Measurements from ENCODE around the gene ZBTB9.
A peak's percentile ranks its signal among the peaks of the same experiment; 100 is the strongest.

ZBTB9 gene

GRCh38 chr6:33431880-33432541 is 22.4 kb upstream of the ZBTB9 start:
- Histone ChIP-seq H3K4me2 (peak overlapping the region; percentile 87), H3K4me1 (peaks cover 71% of the 10 kb centered on the region)

DNA sequence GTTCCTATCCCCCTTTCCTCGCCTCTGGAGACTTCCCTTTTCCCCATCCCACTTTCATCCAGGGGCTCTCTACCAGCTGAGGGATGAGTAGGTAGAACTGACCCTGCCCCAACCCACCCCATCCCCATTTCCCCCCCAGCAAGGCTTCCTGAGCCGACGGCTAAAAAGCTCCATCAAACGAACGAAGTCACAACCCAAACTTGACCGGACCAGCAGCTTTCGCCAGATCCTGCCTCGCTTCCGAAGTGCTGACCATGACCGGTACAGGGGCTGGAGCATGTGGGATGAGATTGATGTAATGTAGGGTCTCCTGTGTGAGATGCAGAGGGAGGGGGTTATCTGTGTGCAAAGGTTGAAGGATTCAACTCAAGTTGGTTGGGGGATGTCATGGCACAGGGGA is 21.8 kb upstream of the ZBTB9 start:
- Histone ChIP-seq H3K27me3 (no peaks in the 10 kb centered on the region), H3K4me1 (peaks cover 65% of the 10 kb centered on the region), H4K20me1 (peaks cover 7% of the 10 kb centered on the region; the same call in 1 of the 2 replicates), H3K9me3 (no peaks in the 10 kb centered on the region), H3K4me3 (peak overlapping the region; percentile 67), H3K36me3 (peaks cover 36% of the 10 kb centered on the region), H3K4me2 (peak overlapping the region; percentile 87), H3K27ac (peak overlapping the region; percentile 86), H3K9ac (peak overlapping the region; percentile 76)
- no peak for TF ChIP-seq Cebpa-rat (IDR thresholded peaks at IDR 0.05)

More at GRCh38 chr6:33431880-33432541, 22.4 kb upstream of the ZBTB9 start:
- H3K27me3 ChIP-seq: no peaks in the 10 kb centered on the region
- no peaks in the 10 kb centered on the region for H3K9me3 ChIP-seq
- no peak for TF ChIP-seq Cebpa-rat (IDR thresholded peaks at IDR 0.05)
- H4K20me1 ChIP-seq: peaks cover 7% of the 10 kb centered on the region; the same call in 1 of the 2 replicates
- H3K9ac ChIP-seq: peak overlapping the region; percentile 76
- peak overlapping the region; percentile 86 for H3K27ac ChIP-seq
- peak overlapping the region; percentile 67 for H3K4me3 ChIP-seq
- H3K36me3 ChIP-seq: peaks cover 31% of the 10 kb centered on the region

DNA sequence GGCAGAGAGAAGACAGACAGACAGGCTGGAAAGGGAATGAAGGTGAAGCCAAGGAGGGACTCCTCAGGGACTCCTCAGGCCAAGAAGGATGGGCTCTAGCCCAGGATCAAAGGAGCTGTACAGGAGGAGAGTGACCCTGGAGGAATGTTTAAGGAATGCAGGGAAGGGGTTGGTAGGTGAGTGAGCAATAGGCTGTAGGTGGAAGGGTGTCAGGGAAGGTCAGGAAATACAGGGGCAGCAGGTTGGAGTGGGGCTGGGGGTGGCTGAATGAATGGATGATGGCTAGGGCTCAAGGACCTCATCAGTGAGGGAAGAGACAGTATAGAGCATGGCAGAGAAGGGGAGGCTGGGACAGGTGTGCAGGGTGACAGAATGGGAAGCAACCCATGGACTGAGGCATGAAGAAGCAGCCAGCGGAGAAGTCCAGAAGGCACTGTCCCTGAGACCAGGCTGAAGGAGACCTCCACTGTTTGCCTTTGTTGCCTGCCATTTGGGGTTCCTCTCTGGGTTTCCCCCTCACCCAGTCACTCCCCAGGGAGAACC is 21.3 kb upstream of the ZBTB9 start:
- H3K9me3 ChIP-seq: no peaks in the 10 kb centered on the region
- H3K4me1 ChIP-seq: peaks cover 65% of the 10 kb centered on the region
- H3K36me3 ChIP-seq: peaks cover 41% of the 10 kb centered on the region
- TF ChIP-seq Cebpa-rat (IDR thresholded peaks at IDR 0.05): no peak
- H3K9ac ChIP-seq: peak overlapping the region; percentile 76
- peak overlapping the region; percentile 86 for H3K27ac ChIP-seq
- no peaks in the 10 kb centered on the region for H3K27me3 ChIP-seq
- H4K20me1 ChIP-seq: peaks cover 7% of the 10 kb centered on the region; the same call in 1 of the 2 replicates
- H3K4me2 ChIP-seq: peak overlapping the region; percentile 87
- H3K4me3 ChIP-seq: peak overlapping the region; percentile 67

DNA sequence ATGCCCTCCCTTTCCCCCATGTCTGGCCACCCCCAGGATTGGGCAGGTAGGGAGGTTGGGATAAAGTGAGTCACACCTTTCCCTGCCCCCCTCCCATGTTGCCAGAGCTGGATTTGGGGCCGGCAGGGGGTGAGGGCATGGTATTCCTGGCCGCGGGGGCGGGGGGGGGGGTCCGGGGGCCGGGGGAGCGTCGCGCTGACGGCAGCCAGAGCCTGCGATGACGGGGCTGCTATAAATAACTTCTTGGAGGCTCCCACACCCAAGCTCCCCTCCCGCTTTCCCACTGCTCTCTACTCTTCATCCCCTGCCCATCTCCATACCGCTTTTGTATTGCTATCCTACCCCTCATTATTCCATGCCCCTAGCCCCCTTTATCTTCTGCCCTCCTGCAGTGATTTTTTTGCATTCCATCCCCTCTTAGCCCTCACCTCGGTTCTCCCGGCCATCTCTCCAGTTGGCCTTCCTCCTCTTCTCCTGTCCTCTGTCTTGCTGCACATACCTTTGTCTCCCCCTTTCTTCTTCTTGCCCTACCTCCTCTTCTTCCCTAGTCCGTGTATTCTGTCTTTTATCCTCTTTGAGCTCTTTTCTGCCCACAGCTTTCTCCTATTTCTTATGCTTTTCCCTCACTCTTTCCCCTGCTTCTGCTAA is 20.7 kb upstream of the ZBTB9 start:
- TF ChIP-seq Cebpa-rat (IDR thresholded peaks at IDR 0.05): no peak
- Histone ChIP-seq H3K27ac (peak overlapping the region; percentile 86), H3K36me3 (peaks cover 47% of the 10 kb centered on the region), H3K4me2 (peak overlapping the region; percentile 87), H3K9ac (peak overlapping the region; percentile 76), H3K27me3 (no peaks in the 10 kb centered on the region), H4K20me1 (peaks cover 7% of the 10 kb centered on the region; the same call in 1 of the 2 replicates), H3K9me3 (no peaks in the 10 kb centered on the region), H3K4me1 (peaks cover 59% of the 10 kb centered on the region), H3K4me3 (peak overlapping the region; percentile 67)

GRCh38 chr6:33434961-33435360 is 19.4 kb upstream of the ZBTB9 start:
- no peak overlapping the region for H3K9ac ChIP-seq
- H3K27ac ChIP-seq: no peak overlapping the region

GRCh38 chr6:33437666-33438065 is 16.7 kb upstream of the ZBTB9 start:
- H3K27me3 ChIP-seq: no peaks in the 10 kb centered on the region
- peaks cover 22% of the 10 kb centered on the region for H3K4me1 ChIP-seq
- TF ChIP-seq Cebpa-rat (IDR thresholded peaks at IDR 0.05): no peak
- peaks cover 87% of the 10 kb centered on the region for H3K36me3 ChIP-seq
- no peaks in the 10 kb centered on the region for H3K9me3 ChIP-seq
- H3K4me2 ChIP-seq: no peak overlapping the region
- no peak overlapping the region for H3K9ac ChIP-seq
- no peak overlapping the region for H3K27ac ChIP-seq
- H3K4me3 ChIP-seq: no peak overlapping the region
- H4K20me1 ChIP-seq: 0 out of 2 replicates have a peak, but pooled peaks cover 10% of the 10 kb centered on the region

More at GRCh38 chr6:33434961-33435360, 19.4 kb upstream of the ZBTB9 start:
- Histone ChIP-seq H3K4me2 (peak overlapping the region; percentile 87; the same call in 1 of the 2 replicates), H3K4me3 (no peak overlapping the region), H3K36me3 (peaks cover 60% of the 10 kb centered on the region), H3K27me3 (no peaks in the 10 kb centered on the region), H3K9me3 (no peaks in the 10 kb centered on the region), H3K4me1 (peaks cover 46% of the 10 kb centered on the region), H4K20me1 (0 out of 2 replicates have a peak, but pooled peaks cover 7% of the 10 kb centered on the region)
- no peak for TF ChIP-seq Cebpa-rat (IDR thresholded peaks at IDR 0.05)

DNA sequence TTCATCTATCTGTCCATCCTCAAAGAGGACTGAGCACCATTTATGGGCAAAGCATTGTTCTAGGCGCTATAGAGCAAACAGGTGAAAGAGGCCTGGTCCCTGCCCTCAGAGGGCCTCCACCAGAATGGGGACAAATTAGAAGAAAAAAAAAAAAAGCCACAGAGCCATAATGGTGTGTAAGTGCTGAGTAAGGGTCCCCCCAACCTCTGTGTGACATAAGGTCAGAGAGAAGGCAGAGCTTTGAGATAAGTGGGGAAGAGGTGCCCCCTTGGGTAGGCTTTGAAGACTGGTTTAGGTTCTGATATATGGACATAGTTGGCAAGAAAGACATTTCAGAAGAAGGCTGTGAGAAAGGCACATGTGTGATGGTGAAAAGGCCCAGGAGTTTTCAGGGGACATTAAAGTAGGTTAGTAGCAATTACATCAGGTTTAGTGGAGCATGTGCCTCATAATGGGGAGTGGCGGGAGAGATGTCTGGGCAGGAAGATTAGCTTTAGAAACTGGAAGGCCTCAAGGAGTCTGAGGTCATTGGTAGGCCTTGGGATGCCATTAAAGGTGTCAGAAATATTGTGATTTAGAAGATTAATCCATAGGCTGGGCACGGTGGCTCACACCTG is 15.3 kb upstream of the ZBTB9 start:
- no peak for TF ChIP-seq Cebpa-rat (IDR thresholded peaks at IDR 0.05)
- peaks cover 97% of the 10 kb centered on the region for H3K36me3 ChIP-seq
- no peak overlapping the region for H3K4me2 ChIP-seq
- H3K27ac ChIP-seq: no peak overlapping the region
- H4K20me1 ChIP-seq: 0 out of 2 replicates have a peak, but pooled peaks cover 10% of the 10 kb centered on the region
- H3K9me3 ChIP-seq: no peaks in the 10 kb centered on the region
- no peak overlapping the region for H3K4me3 ChIP-seq
- H3K9ac ChIP-seq: no peak overlapping the region
- H3K4me1 ChIP-seq: peaks cover 8% of the 10 kb centered on the region
- H3K27me3 ChIP-seq: no peaks in the 10 kb centered on the region

GRCh38 chr6:33439956-33440648 is 14.3 kb upstream of the ZBTB9 start:
- no peak overlapping the region for H3K4me3 ChIP-seq
- no peak overlapping the region for H3K4me2 ChIP-seq
- no peak overlapping the region for H3K27ac ChIP-seq
- H3K27me3 ChIP-seq: no peaks in the 10 kb centered on the region
- no peak for TF ChIP-seq Cebpa-rat (IDR thresholded peaks at IDR 0.05)
- 0 out of 2 replicates have a peak, but pooled peaks cover 10% of the 10 kb centered on the region for H4K20me1 ChIP-seq
- H3K36me3 ChIP-seq: peaks cover 97% of the 10 kb centered on the region
- H3K9ac ChIP-seq: no peak overlapping the region
- H3K4me1 ChIP-seq: no peaks in the 10 kb centered on the region
- no peaks in the 10 kb centered on the region for H3K9me3 ChIP-seq

DNA sequence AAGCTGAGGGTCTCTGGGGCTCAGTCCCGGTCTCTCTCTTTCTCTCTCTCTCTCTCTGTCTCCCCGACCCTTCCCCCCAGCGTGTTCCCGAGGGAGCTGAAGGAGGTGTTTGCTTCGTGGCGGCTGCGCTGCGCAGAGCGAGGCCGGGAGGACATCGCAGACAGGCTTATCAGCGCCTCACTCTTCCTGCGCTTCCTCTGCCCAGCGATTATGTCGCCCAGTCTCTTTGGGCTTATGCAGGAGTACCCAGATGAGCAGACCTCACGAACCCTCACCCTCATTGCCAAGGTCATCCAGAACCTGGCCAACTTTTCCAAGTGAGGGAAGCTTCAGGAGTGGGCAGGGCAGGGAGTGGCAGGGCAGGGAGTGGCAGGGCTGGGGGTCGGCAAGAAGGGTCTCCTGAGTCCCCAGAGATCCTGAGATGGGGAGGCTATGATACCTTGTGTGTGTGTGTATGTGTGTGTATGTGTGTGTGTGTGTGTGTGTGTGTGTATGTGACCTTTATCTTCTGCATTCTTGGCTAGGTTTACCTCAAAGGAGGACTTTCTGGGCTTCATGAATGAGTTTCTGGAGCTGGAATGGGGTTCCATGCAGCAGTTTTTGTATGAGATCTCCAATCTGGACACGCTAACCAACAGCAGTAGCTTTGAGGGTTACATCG is 13.6 kb upstream of the ZBTB9 start:
- H3K4me1 ChIP-seq: no peaks in the 10 kb centered on the region
- no peak overlapping the region for H3K27ac ChIP-seq
- H3K4me2 ChIP-seq: no peak overlapping the region
- H3K27me3 ChIP-seq: no peaks in the 10 kb centered on the region
- TF ChIP-seq Cebpa-rat (IDR thresholded peaks at IDR 0.05): no peak
- H3K36me3 ChIP-seq: peaks cover 97% of the 10 kb centered on the region
- H4K20me1 ChIP-seq: 0 out of 2 replicates have a peak, but pooled peaks cover 10% of the 10 kb centered on the region
- H3K9ac ChIP-seq: no peak overlapping the region
- no peaks in the 10 kb centered on the region for H3K9me3 ChIP-seq
- H3K4me3 ChIP-seq: no peak overlapping the region
